ENCODE data around the gene CERS2. TPM values are rescaled to one million over a fixed set of nuclear protein-coding genes. Genes with fewer than 3 reads are reported as not detected.
"Not testable (repeated sequence)": the region's sequence is repeated elsewhere in the genome, so short reads cannot be mapped to it uniquely, and the experiment has no call there.

The CERS2 gene
- total RNA-seq, 1 donor from 2014 or later, result 202 TPM

- DNase-seq (ENCODE audit: low read depth), result peak; percentile 83
Measured at GRCh38 chr1:150970808-150971582, 3.6 kb downstream of the CERS2 start.

GRCh38 chr1:150969626-150970025, 5.0 kb downstream of the CERS2 start:
- no peak for DNase-seq (ENCODE audit: low read depth)

- DNase-seq (ENCODE audit: low read depth), result no peak
Measured at GRCh38 chr1:150968491-150968890, 6.1 kb downstream of the CERS2 start.

- no peak for DNase-seq (ENCODE audit: low read depth)
Measured at GRCh38 chr1:150967936-150968335, 6.7 kb downstream of the CERS2 start.

- no peak for DNase-seq (ENCODE audit: low read depth)
Measured at GRCh38 chr1:150966011-150966410, 8.6 kb downstream of the CERS2 start.

GRCh38 chr1:150965605-150966004, 9.0 kb downstream of the CERS2 start:
- no peak for DNase-seq (ENCODE audit: low read depth)

- DNase-seq (ENCODE audit: low read depth), result no peak
Measured at GRCh38 chr1:150964164-150964489, 10.5 kb downstream of the CERS2 start.

GRCh38 chr1:150963321-150964163, 11.1 kb downstream of the CERS2 start:
- DNase-seq (ENCODE audit: low read depth), result no peak

GRCh38 chr1:150961756-150962155, 12.9 kb downstream of the CERS2 start:
- no peak for DNase-seq (ENCODE audit: low read depth)

- no peak for DNase-seq (ENCODE audit: low read depth)
Measured at GRCh38 chr1:150960646-150961045, 14.0 kb downstream of the CERS2 start.

- no peak for DNase-seq (ENCODE audit: low read depth)
Measured at GRCh38 chr1:150957666-150958065, 17.0 kb downstream of the CERS2 start.

- no peak for DNase-seq (ENCODE audit: low read depth)
Measured at GRCh38 chr1:150955280-150955679, 19.4 kb downstream of the CERS2 start.

- no peak for DNase-seq (ENCODE audit: low read depth)
Measured at GRCh38 chr1:150954708-150955107, 19.9 kb downstream of the CERS2 start.

GRCh38 chr1:150944856-150945255, 29.8 kb downstream of the CERS2 start:
- no peak for DNase-seq (ENCODE audit: low read depth)

- peak; percentile 29 for DNase-seq (ENCODE audit: low read depth)
Measured at GRCh38 chr1:150931773-150932172, 42.9 kb downstream of the CERS2 start.

GRCh38 chr1:150928775-150929174, 45.9 kb downstream of the CERS2 start:
- DNase-seq (ENCODE audit: low read depth), result not testable (repeated sequence)

- DNase-seq (ENCODE audit: low read depth), result peak; percentile 3
Measured at GRCh38 chr1:150928286-150928685, 46.3 kb downstream of the CERS2 start.

GRCh38 chr1:150927624-150928023, 47.0 kb downstream of the CERS2 start:
- DNase-seq (ENCODE audit: low read depth), result no peak

- DNase-seq (ENCODE audit: low read depth), result peak; percentile 93
Measured at GRCh38 chr1:150926097-150926741, 48.4 kb downstream of the CERS2 start, which contains the start of gene SETDB1. Gene SETDB1, plus strand, starts transcription at chr1:150926363. Its CDS starts 1,352 bp downstream, at chr1:150927715.

- DNase-seq (ENCODE audit: low read depth), result no peak
Measured at GRCh38 chr1:150925080-150925479, 49.6 kb downstream of the CERS2 start.

GRCh38 chr1:150922519-150922975, 52.1 kb downstream of the CERS2 start:
- DNase-seq (ENCODE audit: low read depth), result peak; percentile 92

GRCh38 chr1:150917387-150917786, 57.2 kb downstream of the CERS2 start:
- no peak for DNase-seq (ENCODE audit: low read depth)
